Epithelial cell of proximal tubule (primary cell): ENCODE measurements around the gene RNU5B-1. TPM values are rescaled to one million over a fixed set of nuclear protein-coding genes. Genes with fewer than 3 reads are reported as not detected.
"Not testable (repeated sequence)": the region's sequence is repeated elsewhere in the genome, so short reads cannot be mapped to it uniquely, and the experiment has no call there.

ENCODE experiments used
- DNase-seq: peaks from one replicate; pipeline ENCODE4 v3.0.0-alpha.2; 2011; ENCODE audit warnings: low read depth
- H3K4me3 ChIP-seq: 2 replicates; pipeline ENCODE4 v1.5.1; 2011; ENCODE audit warnings: low read depth, mild to moderate bottlenecking, low read length
- total RNA-seq: library from RNA; depleted of rRNA; stranded (reverse); fragments of >200 nt; gene quantifications from 2 replicates; pipeline ENCODE4 v1.2.3, GENCODE V29; 2015
- TF ChIP-seq, protein P1 (sequence below): conservative IDR thresholded peaks from 2 replicates; pipeline ENCODE4 v1.5.1; 2012; ENCODE audit warnings: low read depth, mild to moderate bottlenecking, low read length

Gene RNU5B-1
- total RNA-seq, 1 donor from 2014 or later = not detected

DNA sequence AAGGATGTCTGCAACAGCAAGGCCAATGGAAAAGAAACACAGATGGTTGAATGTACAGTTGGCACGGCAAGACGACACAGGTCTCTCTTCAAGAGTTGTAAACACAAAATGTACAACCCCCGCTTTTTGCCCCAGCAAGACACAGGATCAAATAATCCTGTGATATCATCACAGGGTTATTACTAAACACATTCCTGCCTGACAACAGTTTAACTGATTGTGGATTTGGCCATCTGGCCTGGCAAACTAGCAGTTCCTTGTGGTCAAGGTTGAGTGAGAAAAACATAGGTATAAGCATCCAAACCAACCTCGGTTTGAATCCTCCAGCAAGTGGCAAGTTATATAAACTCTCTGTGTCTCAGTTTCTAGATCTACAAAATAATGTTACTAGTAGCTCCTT, 41.2 kb upstream of the RNU5B-1 start:
- TF ChIP-seq, protein P1, sequence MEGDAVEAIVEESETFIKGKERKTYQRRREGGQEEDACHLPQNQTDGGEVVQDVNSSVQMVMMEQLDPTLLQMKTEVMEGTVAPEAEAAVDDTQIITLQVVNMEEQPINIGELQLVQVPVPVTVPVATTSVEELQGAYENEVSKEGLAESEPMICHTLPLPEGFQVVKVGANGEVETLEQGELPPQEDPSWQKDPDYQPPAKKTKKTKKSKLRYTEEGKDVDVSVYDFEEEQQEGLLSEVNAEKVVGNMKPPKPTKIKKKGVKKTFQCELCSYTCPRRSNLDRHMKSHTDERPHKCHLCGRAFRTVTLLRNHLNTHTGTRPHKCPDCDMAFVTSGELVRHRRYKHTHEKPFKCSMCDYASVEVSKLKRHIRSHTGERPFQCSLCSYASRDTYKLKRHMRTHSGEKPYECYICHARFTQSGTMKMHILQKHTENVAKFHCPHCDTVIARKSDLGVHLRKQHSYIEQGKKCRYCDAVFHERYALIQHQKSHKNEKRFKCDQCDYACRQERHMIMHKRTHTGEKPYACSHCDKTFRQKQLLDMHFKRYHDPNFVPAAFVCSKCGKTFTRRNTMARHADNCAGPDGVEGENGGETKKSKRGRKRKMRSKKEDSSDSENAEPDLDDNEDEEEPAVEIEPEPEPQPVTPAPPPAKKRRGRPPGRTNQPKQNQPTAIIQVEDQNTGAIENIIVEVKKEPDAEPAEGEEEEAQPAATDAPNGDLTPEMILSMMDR = no peak
- DNase-seq = no peak
- H3K4me3 ChIP-seq = no peak overlapping the region

DNA sequence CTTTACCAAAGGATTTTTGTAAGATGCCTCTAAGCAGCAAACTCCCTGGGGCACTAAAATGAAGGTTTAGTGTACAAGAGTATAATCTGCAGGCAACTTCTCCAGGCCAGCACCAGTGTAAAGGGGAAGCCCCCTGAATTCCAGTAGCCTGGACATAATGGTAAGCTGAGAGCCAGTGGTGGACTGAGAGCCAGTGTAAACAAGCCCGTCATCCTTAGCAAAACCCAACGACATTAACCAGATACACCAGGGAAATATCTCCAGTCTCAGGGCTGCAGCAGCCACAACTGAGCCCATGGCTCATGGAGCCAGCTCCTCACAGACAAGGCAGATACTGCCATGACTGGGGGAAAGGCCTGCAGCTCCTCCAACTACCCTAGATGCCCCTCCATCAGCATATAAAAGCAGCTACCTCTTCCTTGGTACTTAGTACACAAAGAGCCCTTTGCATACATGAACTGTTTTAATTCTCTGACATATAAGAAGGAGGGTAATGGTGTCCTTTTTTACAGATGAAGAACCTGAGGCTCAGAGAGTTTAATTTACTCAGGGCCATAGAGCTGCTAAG, 39.5 kb upstream of the RNU5B-1 start:
- H3K4me3 ChIP-seq = no peak overlapping the region
- DNase-seq = no peak
- TF ChIP-seq, protein P1 = no peak

DNA sequence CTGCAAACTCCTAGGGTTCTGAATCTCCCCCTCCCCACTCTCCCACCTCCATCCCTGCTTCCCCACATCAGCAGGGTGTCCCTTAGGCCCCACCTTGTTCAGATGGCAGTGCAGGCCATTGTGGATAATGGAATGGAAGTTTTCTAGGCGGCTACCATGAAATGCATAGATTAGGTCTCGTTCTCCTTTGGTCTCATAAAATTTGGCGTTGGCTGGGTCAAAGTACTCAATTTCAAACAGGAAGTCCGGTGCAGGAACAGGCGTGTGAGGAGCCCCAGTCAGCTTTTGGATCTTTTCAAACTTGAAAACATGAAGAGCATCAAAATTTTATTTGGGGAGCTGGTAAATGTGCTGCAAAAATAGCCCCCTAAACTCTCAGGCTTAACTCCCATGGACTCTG, 38.0 kb upstream of the RNU5B-1 start:
- DNase-seq = no peak
- H3K4me3 ChIP-seq = no peak overlapping the region
- TF ChIP-seq, protein P1 = no peak

DNA sequence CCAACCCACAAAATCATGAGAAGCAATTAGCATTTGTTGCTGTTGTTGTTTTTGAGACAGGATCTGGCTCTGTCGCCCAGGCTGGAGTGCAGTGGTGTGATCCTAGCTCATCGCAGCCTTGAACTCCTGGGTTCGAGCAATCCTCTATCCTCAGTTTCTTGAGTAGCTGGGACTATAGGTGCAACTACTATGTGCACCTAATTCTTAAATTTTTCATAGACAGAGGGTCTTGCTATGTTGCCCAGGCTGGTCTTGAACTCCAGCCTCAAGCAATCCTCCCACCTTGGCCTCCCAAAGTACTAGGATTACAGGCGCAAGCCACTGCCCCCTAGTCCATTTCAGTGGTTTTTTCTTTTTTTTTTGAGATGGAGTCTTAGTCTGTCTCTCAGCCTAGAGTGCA, 36.1 kb upstream of the RNU5B-1 start:
- H3K4me3 ChIP-seq = no peak overlapping the region
- no peak for DNase-seq
- TF ChIP-seq, protein P1 = no peak

DNA sequence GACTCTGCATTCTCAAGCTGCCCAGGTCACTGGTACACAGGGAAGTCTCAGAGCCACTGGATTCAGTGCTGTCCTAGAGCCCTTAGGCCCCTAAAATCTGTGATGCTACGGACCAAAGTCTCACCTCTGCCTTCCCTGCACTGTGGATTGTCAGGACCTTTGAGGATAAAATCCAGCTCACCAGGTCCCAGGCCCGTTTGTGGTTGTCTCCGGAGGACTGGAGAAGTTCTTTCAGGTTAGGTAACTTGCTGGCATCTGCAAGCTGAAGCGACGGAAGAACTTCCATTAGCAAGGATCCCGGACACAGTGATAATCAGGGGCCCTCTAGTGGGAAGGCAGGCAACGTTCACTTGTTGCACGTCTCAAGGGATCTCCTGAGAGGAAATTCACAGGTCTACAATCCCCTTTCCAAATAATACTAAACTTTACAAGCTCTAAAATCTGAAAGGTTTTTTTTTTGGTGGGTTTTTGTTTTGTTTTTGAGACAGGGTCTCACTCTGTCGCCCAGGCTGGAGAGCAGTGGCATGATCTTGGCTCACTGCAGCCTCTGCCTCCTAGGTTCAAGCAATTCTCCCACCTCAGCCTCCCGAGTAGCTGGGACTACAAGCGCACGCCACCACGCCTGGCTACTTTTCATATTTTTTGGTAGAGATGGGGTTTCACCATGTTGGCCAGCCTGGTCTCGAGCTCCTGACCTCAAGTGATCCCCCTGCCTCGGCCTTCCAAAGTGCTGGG, 33.5 kb upstream of the RNU5B-1 start:
- peak; percentile 49 for DNase-seq
- not testable (repeated sequence) for H3K4me3 ChIP-seq
- TF ChIP-seq, protein P1 = peak; percentile 88

DNA sequence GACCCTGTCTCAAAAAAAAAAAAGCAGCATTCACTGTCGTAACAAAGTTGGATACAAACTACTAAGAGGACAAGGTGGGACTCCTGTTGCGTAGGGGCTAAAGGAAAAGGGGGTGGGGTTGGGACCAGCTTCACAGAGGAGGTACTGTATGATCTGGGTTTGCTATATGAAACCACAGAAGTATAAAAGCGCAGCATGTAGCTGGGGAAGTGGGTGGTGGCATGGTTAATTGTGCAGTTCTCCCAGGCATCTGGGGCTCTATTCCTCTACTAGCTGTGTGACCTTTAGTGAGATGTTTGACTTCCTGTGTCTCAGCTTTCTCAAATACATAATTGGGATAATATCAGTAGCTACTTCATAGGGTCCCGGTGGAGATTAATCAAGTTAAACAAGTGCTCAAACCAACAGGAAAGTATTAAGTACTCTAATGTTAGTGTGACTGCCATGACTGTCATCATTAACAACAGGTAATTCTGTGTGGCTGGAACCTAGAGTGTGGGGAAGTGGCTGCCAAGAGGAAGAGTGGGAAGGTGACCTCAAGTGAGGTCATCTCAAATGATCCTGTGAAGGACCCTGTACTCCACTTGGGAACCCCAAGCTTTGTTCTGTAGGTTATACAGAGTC, 29.3 kb upstream of the RNU5B-1 start:
- H3K4me3 ChIP-seq = no peak overlapping the region
- TF ChIP-seq, protein P1 = no peak
- no peak for DNase-seq

DNA sequence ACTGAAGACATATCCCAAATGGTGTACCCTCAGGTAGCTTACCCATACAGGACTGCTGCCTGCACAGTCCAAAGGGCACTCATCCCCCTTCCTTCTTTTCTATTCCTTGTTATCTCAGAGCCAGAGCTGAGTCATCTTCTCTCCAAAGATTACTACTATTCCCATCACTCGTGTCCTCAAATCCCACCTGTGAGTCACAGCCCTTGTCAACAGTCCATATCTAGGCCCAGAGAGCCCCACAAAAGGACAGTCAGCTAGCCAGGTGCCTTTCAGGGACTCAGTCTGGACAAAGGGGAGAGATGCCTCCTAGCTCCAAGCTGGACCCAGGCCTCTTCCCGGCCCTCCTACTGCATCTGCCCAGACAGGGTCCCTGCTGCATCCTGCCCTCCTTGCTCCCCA, 28.8 kb upstream of the RNU5B-1 start:
- no peak for DNase-seq
- H3K4me3 ChIP-seq = no peak overlapping the region
- TF ChIP-seq, protein P1 = no peak
